Mesenchymal stem cell (in vitro differentiated cells and primary cell): ENCODE results near the gene COL4A1.

Experiments used
- DNase-seq: peaks from one replicate; pipeline ENCODE4 v3.0.0-alpha.2; 2013
- H2AFZ ChIP-seq: one replicate; pipeline ENCODE4 v1.6.1; 2013; ENCODE audit warnings: low read depth, mild to moderate bottlenecking, control low read depth, inconsistent platforms, low read length, moderate library complexity
- H2AK5ac ChIP-seq: 2 replicates; pipeline ENCODE4 v1.6.1; 2013; ENCODE audit warnings: low read length, moderate library complexity, mild to moderate bottlenecking, inconsistent platforms; ENCODE audit not compliant: severe bottlenecking
- H2BK120ac ChIP-seq: one replicate; pipeline ENCODE4 v1.6.1; 2013; ENCODE audit warnings: low read depth, mild to moderate bottlenecking, inconsistent platforms, low read length, moderate library complexity
- H2BK12ac ChIP-seq, 2 experiments: one replicate each; pipeline ENCODE4 v1.6.1; 2013; ENCODE audit warnings: inconsistent platforms in 2 of 2, low read length in 2 of 2, mild to moderate bottlenecking in 2 of 2, moderate library complexity in 2 of 2, control low read depth in 1 of 2
- H2BK15ac ChIP-seq: one replicate; pipeline ENCODE4 v1.6.1; 2013; ENCODE audit warnings: mild to moderate bottlenecking, low read depth, inconsistent platforms; ENCODE audit not compliant: poor library complexity, severe bottlenecking
- H2BK5ac ChIP-seq: 2 replicates; pipeline ENCODE4 v1.6.1; 2013; ENCODE audit warnings: low read depth, mild to moderate bottlenecking, low read length, control low read depth, inconsistent platforms; ENCODE audit not compliant: poor library complexity, severe bottlenecking
- H3K14ac ChIP-seq, 2 experiments: one replicate each; pipeline ENCODE4 v1.6.1; 2013; ENCODE audit warnings: inconsistent platforms in 2 of 2, low read length in 2 of 2, control low read depth in 1 of 2, mild to moderate bottlenecking in 1 of 2, moderate library complexity in 1 of 2
- H3K18ac ChIP-seq, 2 experiments: one replicate each; pipeline ENCODE4 v1.6.1; 2013; ENCODE audit warnings: inconsistent platforms in 2 of 2, low read length in 2 of 2, control low read depth in 1 of 2, low read depth in 1 of 2, mild to moderate bottlenecking in 1 of 2
- H3K23ac ChIP-seq, 2 experiments: one replicate each; pipeline ENCODE4 v1.6.1; 2013; ENCODE audit warnings: inconsistent platforms in 2 of 2, low read length in 2 of 2, mild to moderate bottlenecking in 2 of 2, moderate library complexity in 2 of 2, control low read depth in 1 of 2
- H3K27ac ChIP-seq: 2 replicates; pipeline ENCODE4 v1.5.1; 2013; ENCODE audit warnings: mild to moderate bottlenecking, moderate library complexity, low read length, control low read depth, inconsistent platforms; ENCODE audit not compliant: poor library complexity, severe bottlenecking
- H3K27me3 ChIP-seq, 2 experiments: 2 replicates each; pipeline versions ENCODE4 v1.6.1 to v1.7.0; 2013; ENCODE audit warnings: low read length in 2 of 2, mild to moderate bottlenecking in 2 of 2, moderate library complexity in 2 of 2, control low read depth in 1 of 2, inconsistent platforms in 1 of 2; ENCODE audit not compliant: control insufficient read depth in 1 of 2, insufficient read depth in 1 of 2
- H3K36me3 ChIP-seq, 2 experiments: 2 replicates each; pipeline versions ENCODE4 v1.6.1 to v1.7.0; 2013; ENCODE audit warnings: low read length in 2 of 2, control low read depth in 1 of 2, inconsistent platforms in 1 of 2, low read depth in 1 of 2, mild to moderate bottlenecking in 1 of 2; ENCODE audit not compliant: insufficient read depth in 2 of 2, control insufficient read depth in 1 of 2
- H3K4ac ChIP-seq, 2 experiments: one replicate each; pipeline ENCODE4 v1.6.1; 2013; ENCODE audit warnings: inconsistent platforms in 2 of 2, low read length in 2 of 2, mild to moderate bottlenecking in 2 of 2, moderate library complexity in 2 of 2, control low read depth in 1 of 2, low read depth in 1 of 2
- H3K4me1 ChIP-seq: 2 replicates; pipeline ENCODE4 v1.6.1; 2013; ENCODE audit warnings: low read depth, low read length, control low read depth; ENCODE audit not compliant: control insufficient read depth, insufficient read depth
- H3K4me2 ChIP-seq: 2 replicates; pipeline ENCODE4 v1.6.1; 2013; ENCODE audit warnings: low read length, mild to moderate bottlenecking, inconsistent platforms; ENCODE audit not compliant: poor library complexity, severe bottlenecking
- H3K4me3 ChIP-seq, 2 experiments: 2 replicates each; pipeline versions ENCODE4 v1.5.1 to v1.7.0; 2013; ENCODE audit warnings: low read length in 2 of 2, mild to moderate bottlenecking in 2 of 2, control low read depth in 1 of 2, low read depth in 1 of 2; ENCODE audit not compliant: insufficient read depth in 1 of 2
- H3K79me1 ChIP-seq: replicated peaks from 2 replicates; pipeline ENCODE4 v1.6.1; 2013; ENCODE audit warnings: mild to moderate bottlenecking, control low read depth, low read length, inconsistent platforms; ENCODE audit not compliant: poor library complexity, severe bottlenecking
- H3K9ac ChIP-seq: 2 replicates; pipeline ENCODE4 v1.7.0; 2013; ENCODE audit warnings: mild to moderate bottlenecking, low read length, moderate library complexity
- H3K9me3 ChIP-seq: 2 replicates; pipeline ENCODE4 v1.7.0; 2013; ENCODE audit warnings: mild to moderate bottlenecking, low read length; ENCODE audit not compliant: control insufficient read depth
- H4K8ac ChIP-seq: one replicate; pipeline ENCODE4 v1.6.1; 2013; ENCODE audit warnings: inconsistent platforms, mild to moderate bottlenecking, low read length, moderate library complexity
- H4K91ac ChIP-seq: one replicate; pipeline ENCODE4 v1.6.1; 2013; ENCODE audit warnings: mild to moderate bottlenecking, low read length, inconsistent platforms
- WGBS: methylation state at CpG from one replicate; pipeline ENCODE4 v1.1.7; 2013; ENCODE audit warnings: mixed read lengths; 5-methylcytosine and 5-hydroxymethylcytosine counted together

COL4A1 gene

GRCh38 chr13:110345266-110345665 lies 38.3 kb upstream of the COL4A1 start:
- no peak overlapping the region for H3K4me3 ChIP-seq

DNA sequence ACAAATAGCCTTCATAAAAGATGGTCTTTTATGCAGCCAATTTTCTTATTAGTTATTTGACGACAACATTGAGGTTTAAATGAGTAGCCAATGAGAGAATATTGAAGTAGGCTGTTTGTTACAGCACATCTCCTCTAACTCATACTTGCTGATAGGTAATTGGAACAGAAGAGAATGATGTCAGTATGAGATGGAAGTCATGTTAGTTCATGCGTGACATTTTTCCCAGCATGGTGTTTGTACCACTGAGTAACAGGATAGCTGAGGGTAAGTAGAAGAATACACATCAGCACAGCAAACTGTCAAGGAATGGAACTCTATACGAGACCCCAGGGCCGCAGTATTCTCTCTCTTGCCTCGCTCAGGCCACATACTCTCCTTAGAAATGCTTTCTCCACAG lies 37.4 kb upstream of the COL4A1 start:
- Histone ChIP-seq H2AFZ (no peak overlapping the region), H3K14ac (no peak overlapping the region), H2BK15ac (no peak overlapping the region), H2BK12ac (no peak overlapping the region), H2BK5ac (no peak overlapping the region), H3K4me3 (no peak overlapping the region), H3K18ac (peak overlapping the region in 1 of 2 experiments; percentile 9), H3K27me3 (no peaks in the 10 kb centered on the region), H4K91ac (no peak overlapping the region), H3K4me1 (peaks cover 48% of the 10 kb centered on the region), H3K23ac (no peak overlapping the region), H2AK5ac (no peak overlapping the region), H3K9ac (no peak overlapping the region), H3K36me3 (peaks cover 0 to 34% of the 10 kb centered on the region in 2 experiments), H3K9me3 (no peaks in the 10 kb centered on the region), H3K4ac (no peak overlapping the region), H4K8ac (no peak overlapping the region), H3K4me2 (no peak overlapping the region), H3K79me1 (peaks cover 18% of the 10 kb centered on the region), H2BK120ac (no peak overlapping the region), H3K27ac (peak overlapping the region; percentile 32)
- DNase-seq: no peak
- WGBS: 96% methylated on average over 5 of the region's 5 CpGs

More at GRCh38 chr13:110345266-110345665, 38.3 kb upstream of the COL4A1 start:
- Histone ChIP-seq H3K18ac (no peak overlapping the region), H3K27me3 (no peaks in the 10 kb centered on the region), H3K79me1 (peaks cover 18% of the 10 kb centered on the region), H3K27ac (no peak overlapping the region), H2BK15ac (no peak overlapping the region), H3K4me1 (peaks cover 45% of the 10 kb centered on the region), H2AK5ac (no peak overlapping the region), H3K9me3 (no peaks in the 10 kb centered on the region), H4K8ac (no peak overlapping the region), H3K36me3 (peaks cover 0 to 34% of the 10 kb centered on the region in 2 experiments), H3K4me2 (no peak overlapping the region), H3K4ac (no peak overlapping the region), H2BK5ac (no peak overlapping the region), H3K14ac (no peak overlapping the region), H2AFZ (no peak overlapping the region), H4K91ac (no peak overlapping the region), H2BK12ac (no peak overlapping the region), H3K9ac (no peak overlapping the region), H2BK120ac (no peak overlapping the region), H3K23ac (no peak overlapping the region)
- WGBS: 93% methylated on average over 7 of the region's 7 CpGs
- DNase-seq: no peak

GRCh38 chr13:110343241-110343865 lies 36.4 kb upstream of the COL4A1 start:
- peak overlapping the region in 1 of 2 experiments; percentile 58 for H3K14ac ChIP-seq
- H2AK5ac ChIP-seq: peak overlapping the region; percentile 9
- H3K36me3 ChIP-seq: peaks cover 0 to 33% of the 10 kb centered on the region in 2 experiments
- peaks cover 51% of the 10 kb centered on the region for H3K4me1 ChIP-seq
- peaks cover 16% of the 10 kb centered on the region for H3K79me1 ChIP-seq
- peak overlapping the region; percentile 22 to 30 for H3K4ac ChIP-seq
- peak overlapping the region; percentile 69 for H3K27ac ChIP-seq
- H3K9me3 ChIP-seq: no peaks in the 10 kb centered on the region
- no peak overlapping the region for H2AFZ ChIP-seq
- H3K4me3 ChIP-seq: no peak overlapping the region
- no peak overlapping the region for H2BK5ac ChIP-seq
- no peak overlapping the region for H3K9ac ChIP-seq
- H3K4me2 ChIP-seq: no peak overlapping the region
- peak overlapping the region; percentile 18 to 19 for H3K18ac ChIP-seq
- H4K91ac ChIP-seq: peak overlapping the region; percentile 61
- peak overlapping the region in 1 of 2 experiments; percentile 25 for H2BK12ac ChIP-seq
- no peak overlapping the region for H2BK15ac ChIP-seq
- 93% methylated on average over 16 of the region's 16 CpGs for WGBS
- no peaks in the 10 kb centered on the region for H3K27me3 ChIP-seq
- H4K8ac ChIP-seq: no peak overlapping the region
- H3K23ac ChIP-seq: no peak overlapping the region
- H2BK120ac ChIP-seq: no peak overlapping the region
- DNase-seq: no peak

DNA sequence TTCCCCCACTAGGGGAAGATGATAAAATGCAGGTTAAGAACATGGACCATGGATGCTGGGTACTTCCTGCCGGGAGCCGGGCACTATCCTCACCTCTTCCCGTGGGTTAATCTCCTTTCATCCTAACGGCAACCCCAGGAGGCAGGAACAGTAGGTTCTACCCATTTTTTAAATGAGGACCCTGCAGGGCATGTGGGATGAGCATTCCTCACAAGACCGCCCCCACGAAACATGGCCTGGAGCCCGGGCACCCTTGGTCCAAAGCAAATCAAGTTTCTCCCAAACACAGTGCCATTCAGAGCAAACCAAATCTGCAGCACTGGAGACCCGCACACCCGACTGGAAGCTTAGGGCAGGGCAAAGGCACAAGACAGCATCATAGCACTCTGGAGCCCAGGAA lies 35.5 kb upstream of the COL4A1 start:
- H2BK120ac ChIP-seq: no peak overlapping the region
- H2AFZ ChIP-seq: no peak overlapping the region

More for the DNA sequence above, 35.5 kb upstream of the COL4A1 start:
- Histone ChIP-seq H3K4me1 (peaks cover 47% of the 10 kb centered on the region), H4K91ac (no peak overlapping the region), H3K4ac (peak overlapping the region in 1 of 2 experiments; percentile 20), H3K9ac (no peak overlapping the region), H3K79me1 (peaks cover 14% of the 10 kb centered on the region), H4K8ac (no peak overlapping the region), H3K23ac (no peak overlapping the region), H3K9me3 (no peaks in the 10 kb centered on the region), H2AK5ac (peak overlapping the region; percentile 34), H3K4me2 (no peak overlapping the region), H3K14ac (no peak overlapping the region), H2BK12ac (peak overlapping the region in 1 of 2 experiments; percentile 69), H3K18ac (peak overlapping the region; percentile 28 to 75), H2BK15ac (peak overlapping the region; percentile 50), H3K4me3 (no peak overlapping the region), H3K36me3 (peaks cover 0 to 33% of the 10 kb centered on the region in 2 experiments), H2BK5ac (no peak overlapping the region), H3K27ac (peak overlapping the region; percentile 6), H3K27me3 (no peaks in the 10 kb centered on the region)
- no peak for DNase-seq
- WGBS: 99% methylated on average over 9 of the region's 9 CpGs
